ENCODE data around the gene EML4.
"Not testable (repeated sequence)": the region's sequence is repeated elsewhere in the genome, so short reads cannot be mapped to it uniquely, and the experiment has no call there.

EML4 gene, protein sequence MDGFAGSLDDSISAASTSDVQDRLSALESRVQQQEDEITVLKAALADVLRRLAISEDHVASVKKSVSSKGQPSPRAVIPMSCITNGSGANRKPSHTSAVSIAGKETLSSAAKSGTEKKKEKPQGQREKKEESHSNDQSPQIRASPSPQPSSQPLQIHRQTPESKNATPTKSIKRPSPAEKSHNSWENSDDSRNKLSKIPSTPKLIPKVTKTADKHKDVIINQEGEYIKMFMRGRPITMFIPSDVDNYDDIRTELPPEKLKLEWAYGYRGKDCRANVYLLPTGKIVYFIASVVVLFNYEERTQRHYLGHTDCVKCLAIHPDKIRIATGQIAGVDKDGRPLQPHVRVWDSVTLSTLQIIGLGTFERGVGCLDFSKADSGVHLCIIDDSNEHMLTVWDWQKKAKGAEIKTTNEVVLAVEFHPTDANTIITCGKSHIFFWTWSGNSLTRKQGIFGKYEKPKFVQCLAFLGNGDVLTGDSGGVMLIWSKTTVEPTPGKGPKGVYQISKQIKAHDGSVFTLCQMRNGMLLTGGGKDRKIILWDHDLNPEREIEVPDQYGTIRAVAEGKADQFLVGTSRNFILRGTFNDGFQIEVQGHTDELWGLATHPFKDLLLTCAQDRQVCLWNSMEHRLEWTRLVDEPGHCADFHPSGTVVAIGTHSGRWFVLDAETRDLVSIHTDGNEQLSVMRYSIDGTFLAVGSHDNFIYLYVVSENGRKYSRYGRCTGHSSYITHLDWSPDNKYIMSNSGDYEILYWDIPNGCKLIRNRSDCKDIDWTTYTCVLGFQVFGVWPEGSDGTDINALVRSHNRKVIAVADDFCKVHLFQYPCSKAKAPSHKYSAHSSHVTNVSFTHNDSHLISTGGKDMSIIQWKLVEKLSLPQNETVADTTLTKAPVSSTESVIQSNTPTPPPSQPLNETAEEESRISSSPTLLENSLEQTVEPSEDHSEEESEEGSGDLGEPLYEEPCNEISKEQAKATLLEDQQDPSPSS

DNA sequence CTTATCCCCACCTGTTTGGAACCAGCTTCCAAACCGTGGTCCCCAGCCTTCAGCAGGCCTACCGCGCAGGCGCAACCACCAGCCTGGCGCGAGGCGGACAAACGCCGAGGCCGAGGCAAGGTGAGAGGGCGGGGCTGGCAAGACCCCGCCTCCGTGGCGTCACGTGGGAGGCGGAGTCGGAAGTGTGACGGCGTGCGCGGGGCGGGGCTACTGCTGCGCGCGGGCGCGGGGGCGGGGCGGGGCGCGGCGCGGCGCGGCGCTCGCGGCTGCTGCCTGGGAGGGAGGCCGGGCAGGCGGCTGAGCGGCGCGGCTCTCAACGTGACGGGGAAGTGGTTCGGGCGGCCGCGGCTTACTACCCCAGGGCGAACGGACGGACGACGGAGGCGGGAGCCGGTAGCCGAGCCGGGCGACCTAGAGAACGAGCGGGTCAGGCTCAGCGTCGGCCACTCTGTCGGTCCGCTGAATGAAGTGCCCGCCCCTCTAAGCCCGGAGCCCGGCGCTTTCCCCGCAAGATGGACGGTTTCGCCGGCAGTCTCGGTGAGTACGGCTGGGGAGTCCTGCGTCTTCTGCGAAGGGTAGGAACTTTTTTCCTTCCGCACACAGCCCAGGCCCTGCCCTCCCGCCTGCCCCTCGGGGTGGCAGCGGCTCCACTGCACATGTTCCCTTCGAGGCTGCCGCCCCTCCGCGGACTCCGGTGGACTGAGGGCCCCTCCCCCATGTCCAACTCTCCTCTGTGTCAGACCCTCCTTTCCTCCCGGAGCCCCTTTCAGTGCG, at the start of gene EML4:
Gene EML4 (plus strand): TSS at position 254 of the 774 bp plus-strand sequence. CDS start 259 bp downstream, at position 513.
- Histone ChIP-seq H3K9me3 (ENCODE audit: control insufficient read depth in 1 of 2, low read length in 2 of 2) (no peaks in the 10 kb centered on the region), H3K4me1 (ENCODE audit: control insufficient read depth in 1 of 2, insufficient read depth in 2 of 2, low read length in 2 of 2) (peaks cover 11 to 28% of the 10 kb centered on the region in 2 donors), H3K9ac (ENCODE audit: low read depth in 1 of 2, low read length in 2 of 2) (peak within 1 kb of the TSS; percentile 89 to 91), H3K27ac (ENCODE audit: low read depth, low read length) (peak within 1 kb of the TSS; percentile 78), H3K36me3 (ENCODE audit: control insufficient read depth in 1 of 2, insufficient read depth in 2 of 2, low read length in 2 of 2) (no peaks in the 10 kb centered on the region), H3K4me3 (ENCODE audit: low read depth in 1 of 2, low read length in 2 of 2) (peak within 1 kb of the TSS; percentile 81 to 97), H3K27me3 (ENCODE audit: control insufficient read depth in 1 of 2, insufficient read depth in 2 of 2, low read length in 2 of 2) (no peaks in the 10 kb centered on the region)

DNA sequence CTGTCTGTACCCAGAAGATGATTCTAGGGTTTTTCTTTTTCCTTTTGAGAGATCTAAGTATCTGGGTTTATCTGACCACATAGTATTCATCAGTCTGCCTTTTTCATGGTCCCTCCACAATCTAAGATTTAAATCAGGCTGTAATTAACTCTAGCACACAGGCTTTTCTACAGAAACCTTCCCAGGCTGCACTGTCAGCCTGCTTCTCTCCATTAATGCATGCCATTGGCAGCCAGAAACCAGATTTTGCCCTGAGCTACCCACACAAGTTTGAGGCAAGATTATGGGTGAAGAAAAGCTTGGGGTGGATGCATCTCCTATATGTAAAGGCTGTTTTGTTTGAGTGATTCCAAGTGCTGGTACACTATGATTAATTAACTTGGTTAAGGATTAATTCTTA, 45.7 kb upstream of the EML4 start:
- Histone ChIP-seq H3K36me3 (ENCODE audit: control insufficient read depth in 1 of 2, insufficient read depth in 2 of 2, low read length in 2 of 2) (no peaks in the 10 kb centered on the region), H3K27me3 (ENCODE audit: control insufficient read depth in 1 of 2, insufficient read depth in 2 of 2, low read length in 2 of 2) (no peaks in the 10 kb centered on the region), H3K4me1 (ENCODE audit: control insufficient read depth in 1 of 2, insufficient read depth in 2 of 2, low read length in 2 of 2) (peaks cover 28 to 29% of the 10 kb centered on the region in 2 donors), H3K9me3 (ENCODE audit: control insufficient read depth in 1 of 2, low read length in 2 of 2) (peaks cover 0 to 7% of the 10 kb centered on the region in 2 donors), H3K4me3 (ENCODE audit: low read depth in 1 of 2, low read length in 2 of 2) (no peak overlapping the region), H3K27ac (ENCODE audit: low read depth, low read length) (no peak overlapping the region), H3K9ac (ENCODE audit: low read depth in 1 of 2, low read length in 2 of 2) (no peak overlapping the region)

DNA sequence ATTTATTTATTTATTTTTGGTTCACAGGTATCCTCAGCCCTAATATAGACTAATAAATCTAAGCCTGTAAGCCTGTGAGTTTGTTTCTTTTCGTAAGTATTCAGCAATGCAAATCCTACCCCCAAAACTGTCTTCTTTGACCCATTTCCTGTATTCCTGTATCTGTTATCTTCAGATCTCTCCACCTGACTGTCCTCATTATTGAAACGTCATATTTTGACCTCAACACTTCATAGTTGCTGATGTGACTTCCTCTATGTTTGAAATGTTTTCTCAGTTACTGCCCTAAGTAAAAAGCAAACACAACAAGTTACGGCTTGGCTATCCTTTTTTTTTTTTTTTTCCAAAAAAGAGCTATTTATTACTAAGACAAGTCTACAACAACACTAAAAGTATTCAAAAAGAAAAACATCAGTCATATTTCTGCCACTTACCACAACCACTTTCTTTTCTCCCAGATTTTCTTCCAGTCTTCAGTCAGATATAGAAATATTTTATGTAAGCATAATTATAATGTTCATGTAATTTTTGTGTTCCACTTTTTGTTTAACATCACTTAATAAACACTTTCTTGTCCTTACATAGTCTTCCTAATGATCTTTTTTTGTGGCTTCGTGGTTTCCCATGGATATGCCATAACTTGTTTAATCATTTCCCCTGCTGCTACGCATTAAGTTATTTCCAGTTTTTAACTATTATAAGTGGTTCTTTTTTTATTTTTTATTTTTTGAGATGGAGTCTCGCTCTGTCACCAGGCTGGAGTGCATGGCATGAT, 45.0 kb upstream of the EML4 start:
- H3K36me3 ChIP-seq (ENCODE audit: control insufficient read depth in 1 of 2, insufficient read depth in 2 of 2, low read length in 2 of 2) = no peaks in the 10 kb centered on the region
- peaks cover 0 to 7% of the 10 kb centered on the region in 2 donors for H3K9me3 ChIP-seq (ENCODE audit: control insufficient read depth in 1 of 2, low read length in 2 of 2)
- H3K4me3 ChIP-seq (ENCODE audit: low read depth in 1 of 2, low read length in 2 of 2) = no peak overlapping the region
- no peak overlapping the region for H3K27ac ChIP-seq (ENCODE audit: low read depth, low read length)
- no peak overlapping the region for H3K9ac ChIP-seq (ENCODE audit: low read depth in 1 of 2, low read length in 2 of 2)
- H3K4me1 ChIP-seq (ENCODE audit: control insufficient read depth in 1 of 2, insufficient read depth in 2 of 2, low read length in 2 of 2) = peaks cover 32 to 36% of the 10 kb centered on the region in 2 donors
- H3K27me3 ChIP-seq (ENCODE audit: control insufficient read depth in 1 of 2, insufficient read depth in 2 of 2, low read length in 2 of 2) = no peaks in the 10 kb centered on the region

DNA sequence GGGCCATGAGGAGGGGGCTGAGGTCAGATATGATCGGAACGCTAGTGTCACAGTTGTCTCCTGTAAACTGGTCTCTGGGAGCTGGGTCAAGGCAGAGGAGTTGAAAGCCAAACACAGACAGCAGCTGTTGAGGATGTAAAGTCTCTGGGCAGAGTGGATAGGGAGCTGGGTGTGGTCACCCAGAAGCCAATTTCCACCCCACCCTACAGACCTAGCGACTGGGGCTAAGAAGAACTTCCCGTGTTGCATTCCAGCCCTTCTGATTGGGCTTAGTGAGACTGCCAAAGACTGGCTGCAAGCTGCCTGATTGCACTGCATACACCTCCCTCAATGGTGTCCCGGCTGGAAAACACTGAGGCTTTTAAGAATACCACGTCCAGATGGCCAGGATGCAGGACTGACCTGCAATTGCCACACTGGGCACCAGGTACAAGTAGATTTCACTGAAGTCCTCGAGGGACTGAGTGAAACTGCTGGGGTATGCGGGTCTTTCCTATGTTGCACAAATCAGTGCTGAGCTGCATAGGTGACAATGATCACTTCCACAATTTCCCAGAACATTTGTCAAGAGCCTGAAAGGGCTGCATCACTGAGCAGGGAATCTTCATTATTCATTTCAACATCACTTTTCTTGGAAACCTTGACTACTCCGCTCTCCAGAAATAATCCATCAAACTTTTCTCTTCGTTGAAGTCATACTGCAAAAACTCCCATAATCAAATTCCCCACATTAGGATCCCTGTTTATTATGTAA, 43.1 kb upstream of the EML4 start:
- Histone ChIP-seq H3K4me1 (ENCODE audit: control insufficient read depth in 1 of 2, insufficient read depth in 2 of 2, low read length in 2 of 2) (peaks cover 37 to 41% of the 10 kb centered on the region in 2 donors), H3K27me3 (ENCODE audit: control insufficient read depth in 1 of 2, insufficient read depth in 2 of 2, low read length in 2 of 2) (no peaks in the 10 kb centered on the region), H3K4me3 (ENCODE audit: low read depth in 1 of 2, low read length in 2 of 2) (no peak overlapping the region), H3K27ac (ENCODE audit: low read depth, low read length) (no peak overlapping the region), H3K9ac (ENCODE audit: low read depth in 1 of 2, low read length in 2 of 2) (no peak overlapping the region), H3K9me3 (ENCODE audit: control insufficient read depth in 1 of 2, low read length in 2 of 2) (peaks cover 0 to 7% of the 10 kb centered on the region in 2 donors), H3K36me3 (ENCODE audit: control insufficient read depth in 1 of 2, insufficient read depth in 2 of 2, low read length in 2 of 2) (no peaks in the 10 kb centered on the region)

GRCh38 chr2:42126873-42127272, 42.3 kb upstream of the EML4 start:
- not testable (repeated sequence) for H3K27ac ChIP-seq (ENCODE audit: low read depth, low read length); H3K36me3 ChIP-seq (ENCODE audit: control insufficient read depth in 1 of 2, insufficient read depth in 2 of 2, low read length in 2 of 2); H3K27me3 ChIP-seq (ENCODE audit: control insufficient read depth in 1 of 2, insufficient read depth in 2 of 2, low read length in 2 of 2); H3K4me3 ChIP-seq (ENCODE audit: low read depth in 1 of 2, low read length in 2 of 2); H3K9me3 ChIP-seq (ENCODE audit: control insufficient read depth in 1 of 2, low read length in 2 of 2); H3K9ac ChIP-seq (ENCODE audit: low read depth in 1 of 2, low read length in 2 of 2)
- H3K4me1 ChIP-seq (ENCODE audit: control insufficient read depth in 1 of 2, insufficient read depth in 2 of 2, low read length in 2 of 2) = peaks cover 41% of the 10 kb centered on the region in 2 donors

GRCh38 chr2:42127425-42128424, 41.4 kb upstream of the EML4 start:
- H3K9ac ChIP-seq (ENCODE audit: low read depth in 1 of 2, low read length in 2 of 2) = peak overlapping the region in 1 of 2 donors; percentile 28
- no peak overlapping the region for H3K27ac ChIP-seq (ENCODE audit: low read depth, low read length)
- H3K27me3 ChIP-seq (ENCODE audit: control insufficient read depth in 1 of 2, insufficient read depth in 2 of 2, low read length in 2 of 2) = no peaks in the 10 kb centered on the region
- peak overlapping the region in 1 of 2 donors; percentile 1 for H3K4me3 ChIP-seq (ENCODE audit: low read depth in 1 of 2, low read length in 2 of 2)
- peaks cover 49% of the 10 kb centered on the region in 2 donors for H3K4me1 ChIP-seq (ENCODE audit: control insufficient read depth in 1 of 2, insufficient read depth in 2 of 2, low read length in 2 of 2)
- no peaks in the 10 kb centered on the region for H3K9me3 ChIP-seq (ENCODE audit: control insufficient read depth in 1 of 2, low read length in 2 of 2)
- H3K36me3 ChIP-seq (ENCODE audit: control insufficient read depth in 1 of 2, insufficient read depth in 2 of 2, low read length in 2 of 2) = no peaks in the 10 kb centered on the region

DNA sequence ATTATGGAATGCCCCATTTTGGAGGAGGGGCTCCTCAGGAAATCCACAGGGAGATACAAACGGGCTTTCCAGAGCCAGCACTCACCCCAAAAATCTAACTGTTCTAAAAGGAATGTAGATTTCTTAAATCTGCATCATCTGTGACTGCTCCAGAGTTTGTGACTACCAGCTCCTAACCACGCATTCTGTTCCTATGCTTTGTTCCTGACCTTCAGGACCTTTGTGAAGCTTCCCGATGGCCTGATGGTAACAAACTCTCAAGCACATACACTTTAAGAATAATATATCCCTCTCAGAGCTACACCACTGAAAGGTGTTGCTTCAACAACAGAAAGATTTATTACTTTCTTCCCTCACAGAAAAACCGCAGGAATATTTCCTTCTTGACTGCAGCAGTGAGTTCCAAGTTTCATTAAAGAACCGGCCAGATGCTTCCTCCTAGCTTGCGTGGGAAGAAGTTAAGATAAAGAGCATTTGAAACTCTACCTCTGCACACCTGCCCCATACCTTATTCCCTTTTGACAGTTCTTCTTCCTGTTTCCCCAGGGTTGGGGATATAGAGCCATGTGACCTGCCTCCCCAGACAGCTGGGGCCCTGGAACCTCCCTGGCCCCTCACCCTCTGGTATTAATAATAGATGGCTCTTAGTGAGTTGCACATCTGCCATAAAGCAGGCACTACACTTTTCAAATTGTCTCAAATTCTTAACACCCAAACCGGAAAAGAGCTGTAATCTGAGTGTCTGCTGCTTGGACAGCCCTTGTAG, 40.2 kb upstream of the EML4 start:
- H3K27ac ChIP-seq (ENCODE audit: low read depth, low read length) = no peak overlapping the region

DNA sequence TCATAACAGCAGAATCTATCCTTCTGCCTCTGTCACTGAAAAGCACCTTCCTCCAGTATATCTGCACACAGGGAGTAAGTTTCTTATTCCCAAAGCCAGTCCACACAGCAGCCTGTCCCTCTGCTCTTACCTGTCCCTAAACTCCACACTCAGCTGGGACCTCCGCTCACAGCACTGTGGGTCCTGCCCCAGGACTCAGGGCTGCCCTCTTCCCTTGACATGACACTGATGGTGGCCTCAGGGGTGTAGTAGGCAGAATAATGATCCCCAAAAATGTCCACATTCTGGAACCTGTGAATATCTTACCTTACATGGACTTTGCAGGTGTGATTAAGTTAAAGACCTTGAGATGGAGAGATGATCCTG, 39.7 kb upstream of the EML4 start:
- Histone ChIP-seq H3K27ac (ENCODE audit: low read depth, low read length) (no peak overlapping the region), H3K36me3 (ENCODE audit: control insufficient read depth in 1 of 2, insufficient read depth in 2 of 2, low read length in 2 of 2) (no peaks in the 10 kb centered on the region), H3K9me3 (ENCODE audit: control insufficient read depth in 1 of 2, low read length in 2 of 2) (no peaks in the 10 kb centered on the region), H3K4me1 (ENCODE audit: control insufficient read depth in 1 of 2, insufficient read depth in 2 of 2, low read length in 2 of 2) (peaks cover 58 to 60% of the 10 kb centered on the region in 2 donors), H3K4me3 (ENCODE audit: low read depth in 1 of 2, low read length in 2 of 2) (no peak overlapping the region), H3K27me3 (ENCODE audit: control insufficient read depth in 1 of 2, insufficient read depth in 2 of 2, low read length in 2 of 2) (no peaks in the 10 kb centered on the region), H3K9ac (ENCODE audit: low read depth in 1 of 2, low read length in 2 of 2) (peak overlapping the region in 1 of 2 donors; percentile 33)

More for the DNA sequence above, 40.2 kb upstream of the EML4 start:
- no peak overlapping the region for H3K9ac ChIP-seq (ENCODE audit: low read depth in 1 of 2, low read length in 2 of 2)
- H3K4me1 ChIP-seq (ENCODE audit: control insufficient read depth in 1 of 2, insufficient read depth in 2 of 2, low read length in 2 of 2) = peaks cover 58 to 60% of the 10 kb centered on the region in 2 donors
- H3K36me3 ChIP-seq (ENCODE audit: control insufficient read depth in 1 of 2, insufficient read depth in 2 of 2, low read length in 2 of 2) = no peaks in the 10 kb centered on the region
- no peaks in the 10 kb centered on the region for H3K27me3 ChIP-seq (ENCODE audit: control insufficient read depth in 1 of 2, insufficient read depth in 2 of 2, low read length in 2 of 2)
- no peak overlapping the region for H3K4me3 ChIP-seq (ENCODE audit: low read depth in 1 of 2, low read length in 2 of 2)
- no peaks in the 10 kb centered on the region for H3K9me3 ChIP-seq (ENCODE audit: control insufficient read depth in 1 of 2, low read length in 2 of 2)
